K562 (cell line): ENCODE measurements around the gene KCNC4. TPM values are rescaled to one million over a fixed set of nuclear protein-coding genes. Genes with fewer than 3 reads are reported as not detected.

Source experiments
- ATAC-seq: fragments of 200-7000 bp; cut with Tn5 transposase; 3 replicates; pipeline ENCODE4 v1.9.1; 2020; ENCODE audit warnings: moderate library complexity
- BruUV-seq: library from RNA; stranded (reverse); fragments of 400-500 nt; replicated peaks from 2 replicates; lab custom pipeline; 2021; lab: Mats Ljungman, UMichigan
- CTCF ChIA-PET: fragments of 300-600 bp; formaldehyde crosslinking; extraction: SDS; loops from one replicate; lab custom pipeline; 2021; ENCODE audit warnings: low intra/inter-chr PET ratio; lab: Yijun Ruan, JAX
- POLR2A ChIA-PET: fragments of 300-600, 350-650 bp; sonication (Branson Sonifier 250); formaldehyde crosslinking; extraction: SDS; loops from one replicate; lab custom pipeline; 2021; ENCODE audit warnings: antibody characterized with exemption, inconsistent platforms; lab: Yijun Ruan, JAX
- DNase-seq, 4 experiments: peaks; one replicate each; pipeline versions ENCODE4 v3.0.0 to v3.0.0-alpha.2; 2011 to 2018; ENCODE audit warnings: low spot score in 3 of 4, mixed read lengths in 3 of 4; ENCODE audit errors: extremely low read depth in 1 of 4
- FAIRE-seq: peaks from 2 replicates; lab custom pipeline; 2011; peaks lifted over from hg19 to GRCh38; lab: Jason Lieb, UNC
- H2AFZ ChIP-seq: 2 replicates; pipeline ENCODE4 v1.6.0; 2011; ENCODE audit warnings: low read depth, low read length, control low read depth, inconsistent platforms
- H3K27ac ChIP-seq: fragments of 200-600 bp; 3 replicates; pipeline ENCODE4 v1.8.0; 2011; ENCODE audit warnings: low read depth, mild to moderate bottlenecking, control low read depth, inconsistent platforms, low read length, moderate library complexity, mixed read lengths; ENCODE audit errors: extremely low read depth
- H3K27me3 ChIP-seq, 2 experiments: fragments of 300-600 bp in 1 of 2; 2 replicates in 1 of 2; 3 replicates in 1 of 2; pipeline versions ENCODE4 v1.6.0 to v1.8.0; 2011; ENCODE audit warnings: inconsistent platforms in 2 of 2, low read length in 2 of 2, mild to moderate bottlenecking in 1 of 2, mixed read lengths in 1 of 2, moderate library complexity in 1 of 2; ENCODE audit not compliant: control insufficient read depth in 2 of 2, insufficient read depth in 2 of 2
- H3K36me3 ChIP-seq: fragments of 300-600 bp; 3 replicates; pipeline ENCODE4 v1.8.0; 2011; ENCODE audit warnings: mild to moderate bottlenecking, low read length, inconsistent platforms; ENCODE audit not compliant: control insufficient read depth, insufficient read depth
- H3K4me1 ChIP-seq, 2 experiments: fragments of 200-600 bp in 1 of 2; replicated peaks in 1 of 2; 2 replicates in 1 of 2; 3 replicates in 1 of 2; pipeline versions ENCODE4 v1.5.1 to v1.8.0; 2011; ENCODE audit warnings: inconsistent platforms in 2 of 2, low read length in 2 of 2, mild to moderate bottlenecking in 1 of 2, mixed read lengths in 1 of 2, moderate library complexity in 1 of 2; ENCODE audit not compliant: control insufficient read depth in 2 of 2, insufficient read depth in 2 of 2
- H3K4me2 ChIP-seq: 2 replicates; pipeline ENCODE4 v1.6.1; 2011; ENCODE audit warnings: low read length, control low read depth, inconsistent platforms, mixed read lengths; ENCODE audit not compliant: insufficient read depth
- H3K4me3 ChIP-seq: fragments of 200-600 bp; sonication (generic), shearing (Covaris generic); 2 replicates; pipeline ENCODE4 v1.5.1; 2016; ENCODE audit warnings: control low read depth, inconsistent platforms
- H3K79me2 ChIP-seq: fragments of 200-600 bp; 3 replicates; pipeline ENCODE4 v1.8.0; 2011; ENCODE audit warnings: low read length, inconsistent platforms; ENCODE audit not compliant: control insufficient read depth, insufficient read depth
- H3K9ac ChIP-seq, 2 experiments: 2 replicates each; pipeline versions ENCODE4 v1.6.0 to v1.6.1; 2011; ENCODE audit warnings: low read depth in 2 of 2, low read length in 2 of 2, control low read depth in 1 of 2, inconsistent platforms in 1 of 2, mild to moderate bottlenecking in 1 of 2, mixed read lengths in 1 of 2; ENCODE audit not compliant: insufficient read depth in 1 of 2
- H3K9me1 ChIP-seq: one replicate; pipeline ENCODE4 v1.6.0; 2011; ENCODE audit warnings: inconsistent platforms, mild to moderate bottlenecking, low read length, moderate library complexity; ENCODE audit not compliant: control insufficient read depth, insufficient read depth
- H3K9me3 ChIP-seq: replicated peaks from 2 replicates; pipeline ENCODE4 v1.5.1; 2011; ENCODE audit warnings: low read depth, low read length, inconsistent platforms; ENCODE audit not compliant: control insufficient read depth, insufficient read depth
- H4K20me1 ChIP-seq: replicated peaks from 2 replicates; pipeline ENCODE4 v1.6.1; 2011; ENCODE audit warnings: low read length, inconsistent platforms, mixed read lengths; ENCODE audit not compliant: control insufficient read depth, insufficient read depth
- CEBPB ChIP-seq: fragments of 450-650 bp; IDR thresholded peaks from 2 replicates; pipeline ENCODE4 v1.6.1; 2016; ENCODE audit warnings: missing genetic modification characterization, missing compliant biosample characterization
- CTBP1 ChIP-seq: fragments of 450-650 bp; IDR thresholded peaks from 2 replicates; pipeline ENCODE4 v1.6.1; 2016; ENCODE audit warnings: borderline replicate concordance
- FOSL1 ChIP-seq: fragments of 200-800 bp; sonication (Bioruptor generic); conservative IDR thresholded peaks from 2 replicates; pipeline ENCODE4 v1.6.1; 2016; ENCODE audit warnings: missing genetic modification characterization, missing compliant biosample characterization
- NR4A1 ChIP-seq, 2 experiments: fragments of 250-450 bp in 1 of 2; fragments of 450-650 bp in 1 of 2; sonication (Bioruptor Pico) in 1 of 2; IDR thresholded peaks; 2 replicates each; pipeline versions ENCODE4 v1.4.0 to v1.6.1; 2016 to 2020; ENCODE audit warnings: mild to moderate bottlenecking in 2 of 2, missing compliant biosample characterization in 1 of 2, missing genetic modification characterization in 1 of 2, moderate library complexity in 1 of 2
- WGBS: fragments of 100-300 bp; shearing (Covaris generic); methylation state at CpG from one replicate; pipeline ENCODE4 v1.1.6; 2016; ENCODE audit warnings: low coverage, mixed read lengths; ENCODE audit not compliant: insufficient coverage; ENCODE audit errors: missing lambda C conversion rate; 5-methylcytosine and 5-hydroxymethylcytosine counted together
- in situ Hi-C: fragments of 300-500 bp; cut with MboI; formaldehyde crosslinking; loops from 4 replicates; pipeline ENCODE4 v1.15.0; 2018; ENCODE audit warnings: inconsistent platforms, mixed read lengths
- intact Hi-C: fragments of 100-400 bp; cut with micrococcal nuclease; formaldehyde crosslinking; loops from 2 replicates; pipeline ENCODE4 v1.14.2; 2022
- polyA plus RNA-seq, 8 experiments: library from polyadenylated mRNA; depleted of rRNA in 4 of 8; stranded (reverse) in 5 of 8; unstranded in 3 of 8; fragments of >200 nt; fragmentation: Nextera tagmentation in 2 of 8; fragmentation: Illumina TruSeq in 1 of 8; extraction: Ambion mirVana in 2 of 8; extraction: Trizol in 1 of 8; gene quantifications; 2 replicates each; pipeline versions ENCODE4 v1.2.1 to v1.2.3, GENCODE V29; 2011 to 2014; ENCODE audit warnings: inconsistent platforms in 1 of 8, missing spikeins in 1 of 8
- total RNA-seq, 7 experiments: library from RNA; depleted of rRNA in 6 of 7; stranded (reverse); fragments of >200 nt in 6 of 7; fragmentation: Illumina TruSeq in 2 of 7; extraction: Trizol in 2 of 7; gene quantifications; 2 replicates each; pipeline versions ENCODE4 v1.2.1 to v1.2.3, GENCODE V29; 2011 to 2021; ENCODE audit warnings: low replicate concordance in 1 of 7
- TF ChIP-seq, protein P1 (sequence below): fragments of 150-350 bp; IDR thresholded peaks from 2 replicates; pipeline ENCODE4 v1.6.1; 2014; ENCODE audit warnings: low read depth, mild to moderate bottlenecking, low read length, borderline replicate concordance
- TF ChIP-seq, protein P2 (sequence below): sonication (generic); formaldehyde crosslinking; IDR thresholded peaks from 2 replicates; pipeline ENCODE4 v1.8.1; 2023; ENCODE audit warnings: mild to moderate bottlenecking, missing genetic modification reagents
- TF ChIP-seq, protein P3 (sequence below), 2 experiments: fragments of 450-650 bp; IDR thresholded peaks; 2 replicates each; pipeline ENCODE4 v1.6.1; 2018; ENCODE audit warnings: mild to moderate bottlenecking in 2 of 2, low read depth in 1 of 2; ENCODE audit not compliant: partially characterized antibody in 2 of 2

Gene KCNC4
- total and polyA plus RNA-seq, 9 of the 15 experiments (the other 6 are each of a cell fraction or from before 2014, with no cell fraction given) = 0.07 to 1.8 (median 0.73) TPM

DNA sequence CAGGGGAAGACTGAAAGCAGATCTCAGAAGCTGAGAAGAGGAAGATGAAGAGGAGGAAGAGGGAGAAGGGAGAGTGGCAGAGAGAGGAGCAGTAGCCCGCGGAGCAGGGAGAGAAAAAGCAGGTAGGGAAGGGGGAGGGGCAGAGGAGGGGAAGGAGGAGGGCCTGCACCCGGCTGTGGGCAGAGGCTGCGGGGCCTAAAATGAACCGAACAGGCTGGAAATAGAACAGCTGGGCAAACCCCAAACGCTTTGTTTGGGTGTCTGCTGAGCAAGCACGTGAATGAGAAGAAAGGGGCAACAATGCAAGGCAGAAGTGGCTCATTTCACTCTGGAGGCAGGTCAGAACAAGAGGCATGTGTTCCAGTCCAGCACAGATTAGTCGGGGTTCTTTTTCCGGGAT, 33.5 kb downstream of the KCNC4 start:
- Histone ChIP-seq H3K36me3 (no peaks in the 10 kb centered on the region), H3K79me2 (no peaks in the 10 kb centered on the region), H4K20me1 (0 out of 2 replicates have a peak, but pooled peaks cover 3% of the 10 kb centered on the region), H2AFZ (no peak overlapping the region), H3K9me1 (no peaks in the 10 kb centered on the region), H3K4me3 (no peak overlapping the region), H3K4me1 (no peaks in the 10 kb centered on the region; a peak in 1 of 5 replicates), H3K27me3 (peaks cover 30 to 69% of the 10 kb centered on the region in 2 experiments), H3K9ac (no peak overlapping the region), H3K27ac (no peak overlapping the region), H3K9me3 (no peaks in the 10 kb centered on the region), H3K4me2 (no peak overlapping the region)
- in situ Hi-C loops = no loop called here
- TF ChIP-seq, protein P1, sequence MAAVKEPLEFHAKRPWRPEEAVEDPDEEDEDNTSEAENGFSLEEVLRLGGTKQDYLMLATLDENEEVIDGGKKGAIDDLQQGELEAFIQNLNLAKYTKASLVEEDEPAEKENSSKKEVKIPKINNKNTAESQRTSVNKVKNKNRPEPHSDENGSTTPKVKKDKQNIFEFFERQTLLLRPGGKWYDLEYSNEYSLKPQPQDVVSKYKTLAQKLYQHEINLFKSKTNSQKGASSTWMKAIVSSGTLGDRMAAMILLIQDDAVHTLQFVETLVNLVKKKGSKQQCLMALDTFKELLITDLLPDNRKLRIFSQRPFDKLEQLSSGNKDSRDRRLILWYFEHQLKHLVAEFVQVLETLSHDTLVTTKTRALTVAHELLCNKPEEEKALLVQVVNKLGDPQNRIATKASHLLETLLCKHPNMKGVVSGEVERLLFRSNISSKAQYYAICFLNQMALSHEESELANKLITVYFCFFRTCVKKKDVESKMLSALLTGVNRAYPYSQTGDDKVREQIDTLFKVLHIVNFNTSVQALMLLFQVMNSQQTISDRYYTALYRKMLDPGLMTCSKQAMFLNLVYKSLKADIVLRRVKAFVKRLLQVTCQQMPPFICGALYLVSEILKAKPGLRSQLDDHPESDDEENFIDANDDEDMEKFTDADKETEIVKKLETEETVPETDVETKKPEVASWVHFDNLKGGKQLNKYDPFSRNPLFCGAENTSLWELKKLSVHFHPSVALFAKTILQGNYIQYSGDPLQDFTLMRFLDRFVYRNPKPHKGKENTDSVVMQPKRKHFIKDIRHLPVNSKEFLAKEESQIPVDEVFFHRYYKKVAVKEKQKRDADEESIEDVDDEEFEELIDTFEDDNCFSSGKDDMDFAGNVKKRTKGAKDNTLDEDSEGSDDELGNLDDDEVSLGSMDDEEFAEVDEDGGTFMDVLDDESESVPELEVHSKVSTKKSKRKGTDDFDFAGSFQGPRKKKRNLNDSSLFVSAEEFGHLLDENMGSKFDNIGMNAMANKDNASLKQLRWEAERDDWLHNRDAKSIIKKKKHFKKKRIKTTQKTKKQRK = no peak
- TF ChIP-seq, protein P2, sequence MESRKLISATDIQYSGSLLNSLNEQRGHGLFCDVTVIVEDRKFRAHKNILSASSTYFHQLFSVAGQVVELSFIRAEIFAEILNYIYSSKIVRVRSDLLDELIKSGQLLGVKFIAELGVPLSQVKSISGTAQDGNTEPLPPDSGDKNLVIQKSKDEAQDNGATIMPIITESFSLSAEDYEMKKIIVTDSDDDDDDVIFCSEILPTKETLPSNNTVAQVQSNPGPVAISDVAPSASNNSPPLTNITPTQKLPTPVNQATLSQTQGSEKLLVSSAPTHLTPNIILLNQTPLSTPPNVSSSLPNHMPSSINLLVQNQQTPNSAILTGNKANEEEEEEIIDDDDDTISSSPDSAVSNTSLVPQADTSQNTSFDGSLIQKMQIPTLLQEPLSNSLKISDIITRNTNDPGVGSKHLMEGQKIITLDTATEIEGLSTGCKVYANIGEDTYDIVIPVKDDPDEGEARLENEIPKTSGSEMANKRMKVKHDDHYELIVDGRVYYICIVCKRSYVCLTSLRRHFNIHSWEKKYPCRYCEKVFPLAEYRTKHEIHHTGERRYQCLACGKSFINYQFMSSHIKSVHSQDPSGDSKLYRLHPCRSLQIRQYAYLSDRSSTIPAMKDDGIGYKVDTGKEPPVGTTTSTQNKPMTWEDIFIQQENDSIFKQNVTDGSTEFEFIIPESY (CRISPR knock-in tag) = no peak
- TF ChIP-seq CTBP1 (no peak), NR4A1 (CRISPR knock-in tag; IDR thresholded peaks at IDR 0.05) (no peak), NR4A1 (tag; IDR thresholded peaks at IDR 0.05) (no peak), CEBPB (no peak), FOSL1 (tag) (no peak)
- TF ChIP-seq, protein P3, sequence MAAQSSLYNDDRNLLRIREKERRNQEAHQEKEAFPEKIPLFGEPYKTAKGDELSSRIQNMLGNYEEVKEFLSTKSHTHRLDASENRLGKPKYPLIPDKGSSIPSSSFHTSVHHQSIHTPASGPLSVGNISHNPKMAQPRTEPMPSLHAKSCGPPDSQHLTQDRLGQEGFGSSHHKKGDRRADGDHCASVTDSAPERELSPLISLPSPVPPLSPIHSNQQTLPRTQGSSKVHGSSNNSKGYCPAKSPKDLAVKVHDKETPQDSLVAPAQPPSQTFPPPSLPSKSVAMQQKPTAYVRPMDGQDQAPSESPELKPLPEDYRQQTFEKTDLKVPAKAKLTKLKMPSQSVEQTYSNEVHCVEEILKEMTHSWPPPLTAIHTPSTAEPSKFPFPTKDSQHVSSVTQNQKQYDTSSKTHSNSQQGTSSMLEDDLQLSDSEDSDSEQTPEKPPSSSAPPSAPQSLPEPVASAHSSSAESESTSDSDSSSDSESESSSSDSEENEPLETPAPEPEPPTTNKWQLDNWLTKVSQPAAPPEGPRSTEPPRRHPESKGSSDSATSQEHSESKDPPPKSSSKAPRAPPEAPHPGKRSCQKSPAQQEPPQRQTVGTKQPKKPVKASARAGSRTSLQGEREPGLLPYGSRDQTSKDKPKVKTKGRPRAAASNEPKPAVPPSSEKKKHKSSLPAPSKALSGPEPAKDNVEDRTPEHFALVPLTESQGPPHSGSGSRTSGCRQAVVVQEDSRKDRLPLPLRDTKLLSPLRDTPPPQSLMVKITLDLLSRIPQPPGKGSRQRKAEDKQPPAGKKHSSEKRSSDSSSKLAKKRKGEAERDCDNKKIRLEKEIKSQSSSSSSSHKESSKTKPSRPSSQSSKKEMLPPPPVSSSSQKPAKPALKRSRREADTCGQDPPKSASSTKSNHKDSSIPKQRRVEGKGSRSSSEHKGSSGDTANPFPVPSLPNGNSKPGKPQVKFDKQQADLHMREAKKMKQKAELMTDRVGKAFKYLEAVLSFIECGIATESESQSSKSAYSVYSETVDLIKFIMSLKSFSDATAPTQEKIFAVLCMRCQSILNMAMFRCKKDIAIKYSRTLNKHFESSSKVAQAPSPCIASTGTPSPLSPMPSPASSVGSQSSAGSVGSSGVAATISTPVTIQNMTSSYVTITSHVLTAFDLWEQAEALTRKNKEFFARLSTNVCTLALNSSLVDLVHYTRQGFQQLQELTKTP (IDR thresholded peaks at IDR 0.05; ENCODE audit: low read depth in 1 of 2, partially characterized antibody in 2 of 2) = no peak
- 2% methylated on average over 8 of the region's 9 CpGs for WGBS
- CTCF ChIA-PET = interaction anchor here (0.6 kb wide), 1 partner anchor 1546 kb away, joined by 3 read pairs; no protein-coding TSS in a partner anchor
- no TSS peak for BruUV-seq
- FAIRE-seq (no peak), DNase-seq (no peak), ATAC-seq (no peak)
- intact Hi-C loops = no loop called here
- POLR2A ChIA-PET = no interaction called here
